HepG2 (cell line): ENCODE data around the gene QDPR.

Experiments used
- CTCF ChIP-seq: sonication (generic); formaldehyde crosslinking; IDR thresholded peaks from 2 replicates; pipeline ENCODE4 v1.5.0; 2020; ENCODE audit warnings: mild to moderate bottlenecking, missing genetic modification reagents, moderate library complexity
- EZH2 ChIP-seq: conservative IDR thresholded peaks from 2 replicates; pipeline ENCODE4 v1.6.1; 2012; ENCODE audit warnings: mild to moderate bottlenecking, low read depth, low read length, moderate library complexity
- JUN ChIP-seq: sonication (generic); formaldehyde crosslinking; IDR thresholded peaks from 2 replicates; pipeline ENCODE4 v1.4.0; 2020; ENCODE audit warnings: mild to moderate bottlenecking, missing genetic modification reagents
- NFYB ChIP-seq: sonication (generic); formaldehyde crosslinking; IDR thresholded peaks from 2 replicates; pipeline ENCODE4 v1.4.0; 2020; ENCODE audit warnings: missing genetic modification reagents
- NONO ChIP-seq, 2 experiments: fragments of 450-650 bp in 1 of 2; sonication (generic) in 1 of 2; formaldehyde crosslinking in 1 of 2; IDR thresholded peaks in 1 of 2; conservative IDR thresholded peaks in 1 of 2; 2 replicates each; pipeline versions ENCODE4 v1.6.1 to v1.8.0; 2017 to 2022; ENCODE audit warnings: mild to moderate bottlenecking in 1 of 2, missing genetic modification reagents in 1 of 2, moderate library complexity in 1 of 2
- POLR2A ChIP-seq, 2 experiments: IDR thresholded peaks; 2 replicates each; pipeline ENCODE4 v1.6.1; 2011; ENCODE audit warnings: low read depth in 2 of 2, low read length in 2 of 2, mild to moderate bottlenecking in 1 of 2, moderate library complexity in 1 of 2; ENCODE audit not compliant: insufficient read depth in 1 of 2
- POLR2AphosphoS2 ChIP-seq: IDR thresholded peaks from 2 replicates; pipeline ENCODE4 v1.6.1; 2011; ENCODE audit warnings: low read depth, low read length, improper control_type of control experiment
- TCF12 ChIP-seq, 2 experiments: fragments of 450-650 bp in 1 of 2; sonication (generic) in 1 of 2; formaldehyde crosslinking in 1 of 2; IDR thresholded peaks; 2 replicates each; pipeline versions ENCODE4 v1.6.1 to v1.8.0; 2017 to 2022; ENCODE audit warnings: antibody characterized with exemption in 1 of 2, mild to moderate bottlenecking in 1 of 2, missing genetic modification reagents in 1 of 2, moderate library complexity in 1 of 2
- USF2 ChIP-seq, 2 experiments: sonication (generic) in 1 of 2; formaldehyde crosslinking in 1 of 2; IDR thresholded peaks; 2 replicates each; pipeline versions ENCODE4 v1.5.1 to v1.6.1; 2011 to 2020; ENCODE audit warnings: borderline replicate concordance in 1 of 2, low read depth in 1 of 2, low read length in 1 of 2, mild to moderate bottlenecking in 1 of 2, missing genetic modification reagents in 1 of 2, moderate library complexity in 1 of 2
- ZNF615 ChIP-seq: sonication (generic); formaldehyde crosslinking; IDR thresholded peaks from 2 replicates; pipeline ENCODE4 v1.5.0; 2020; ENCODE audit warnings: mild to moderate bottlenecking, missing genetic modification reagents, borderline replicate concordance
- ZNF780A ChIP-seq: sonication (generic); formaldehyde crosslinking; IDR thresholded peaks from 2 replicates; pipeline ENCODE4 v1.8.0; 2022; ENCODE audit warnings: mild to moderate bottlenecking, missing genetic modification reagents, moderate library complexity

- TF ChIP-seq POLR2AphosphoS2 (no peak), JUN (CRISPR knock-in tag) (no peak), ZNF615 (CRISPR knock-in tag) (no peak), ZNF780A (no peak), NONO (IDR thresholded peaks at IDR 0.05) (no peak), NONO (CRISPR knock-in tag; conservative IDR thresholded peaks at IDR 0.05) (no peak), TCF12 (IDR thresholded peaks at IDR 0.05) (no peak), TCF12 (CRISPR knock-in tag; IDR thresholded peaks at IDR 0.05) (no peak), NFYB (CRISPR knock-in tag) (no peak), POLR2A (IDR thresholded peaks at IDR 0.05; ENCODE audit: insufficient read depth in 1 of 2, low read depth in 2 of 2, low read length in 2 of 2) (no peak), EZH2 (no peak), CTCF (no peak), USF2 (IDR thresholded peaks at IDR 0.05; ENCODE audit: low read depth, low read length) (no peak), USF2 (CRISPR knock-in tag; IDR thresholded peaks at IDR 0.05; ENCODE audit: borderline replicate concordance) (no peak)
These were observed 9.7 kb upstream of the QDPR start for GRCh38 chr4:17521595-17521994.
